K562 (cell line): Measurements from ENCODE around the gene IP6K3. TPM values are rescaled to one million over a fixed set of nuclear protein-coding genes. Genes with fewer than 3 reads are reported as not detected.

Experiments used
- ARID1B ChIP-seq: fragments of 450-650 bp; IDR thresholded peaks from 2 replicates; pipeline ENCODE4 v1.6.1; 2016; ENCODE audit warnings: antibody characterized with exemption, mild to moderate bottlenecking, inconsistent platforms
- CC2D1A ChIP-seq: fragments of 450-650 bp; IDR thresholded peaks from 2 replicates; pipeline ENCODE4 v1.6.1; 2017; ENCODE audit warnings: mild to moderate bottlenecking
- CEBPB ChIP-seq: fragments of 450-650 bp; IDR thresholded peaks from 2 replicates; pipeline ENCODE4 v1.6.1; 2016; ENCODE audit warnings: missing genetic modification characterization, missing compliant biosample characterization
- DPF2 ChIP-seq: fragments of 450-650 bp; IDR thresholded peaks from 2 replicates; pipeline ENCODE4 v1.6.1; 2016
- FOXM1 ChIP-seq, 2 experiments: fragments of 450-650 bp in 1 of 2; sonication (generic) in 1 of 2; formaldehyde crosslinking in 1 of 2; IDR thresholded peaks; 2 replicates each; pipeline versions ENCODE4 v1.6.1 to v1.9.0; 2017 to 2022; ENCODE audit warnings: low read depth in 2 of 2, mild to moderate bottlenecking in 2 of 2, missing genetic modification reagents in 1 of 2, moderate library complexity in 1 of 2
- HDAC1 ChIP-seq, 2 experiments: fragments of 450-650 bp; IDR thresholded peaks; 2 replicates each; pipeline ENCODE4 v1.6.1; 2016 to 2017; ENCODE audit warnings: inconsistent platforms in 1 of 2, mild to moderate bottlenecking in 1 of 2, moderate library complexity in 1 of 2
- MEF2D ChIP-seq: conservative IDR thresholded peaks from 2 replicates; pipeline ENCODE4 v1.6.1; 2016; ENCODE audit warnings: low read depth, missing genetic modification characterization, missing compliant biosample characterization
- VEZF1 ChIP-seq: fragments of 200-800 bp; sonication (Bioruptor generic); IDR thresholded peaks from 2 replicates; pipeline ENCODE4 v1.6.1; 2017; ENCODE audit warnings: missing genetic modification characterization, missing compliant biosample characterization
- ZFP30 ChIP-seq: fragments of 250-450 bp; sonication (Bioruptor Pico); IDR thresholded peaks from 2 replicates; pipeline ENCODE4 v1.8.0; 2022; ENCODE audit warnings: moderate library complexity, mild to moderate bottlenecking, inconsistent platforms, borderline replicate concordance
- ZNF274 ChIP-seq: IDR thresholded peaks from 2 replicates; pipeline ENCODE4 v1.6.1; 2011; ENCODE audit warnings: low read depth, mild to moderate bottlenecking, low read length, moderate library complexity, borderline replicate concordance
- ZNF830 ChIP-seq: fragments of 250-450 bp; sonication (Bioruptor Pico); IDR thresholded peaks from 2 replicates; pipeline ENCODE4 v1.5.0; 2021; ENCODE audit warnings: mild to moderate bottlenecking
- polyA plus RNA-seq, 8 experiments: library from polyadenylated mRNA; depleted of rRNA in 4 of 8; stranded (reverse) in 5 of 8; unstranded in 3 of 8; fragments of >200 nt; fragmentation: Nextera tagmentation in 2 of 8; fragmentation: Illumina TruSeq in 1 of 8; extraction: Ambion mirVana in 2 of 8; extraction: Trizol in 1 of 8; gene quantifications; 2 replicates each; pipeline versions ENCODE4 v1.2.1 to v1.2.3, GENCODE V29; 2011 to 2014; ENCODE audit warnings: inconsistent platforms in 1 of 8, missing spikeins in 1 of 8
- total RNA-seq, 7 experiments: library from RNA; depleted of rRNA in 6 of 7; stranded (reverse); fragments of >200 nt in 6 of 7; fragmentation: Illumina TruSeq in 2 of 7; extraction: Trizol in 2 of 7; gene quantifications; 2 replicates each; pipeline versions ENCODE4 v1.2.1 to v1.2.3, GENCODE V29; 2011 to 2021; ENCODE audit warnings: low replicate concordance in 1 of 7
- TF ChIP-seq, protein P1 (sequence below): fragments of 450-650 bp; IDR thresholded peaks from 2 replicates; pipeline ENCODE4 v1.6.1; 2018; ENCODE audit not compliant: partially characterized antibody
- TF ChIP-seq, protein P2 (sequence below): fragments of 450-650 bp; IDR thresholded peaks from 2 replicates; pipeline ENCODE4 v1.6.1; 2016; ENCODE audit warnings: low read depth
- TF ChIP-seq, protein P3 (sequence below): fragments of 450-650 bp; formaldehyde crosslinking; IDR thresholded peaks from 2 replicates; pipeline ENCODE4 v1.4.0; 2020; ENCODE audit warnings: mild to moderate bottlenecking, moderate library complexity

IP6K3 gene
- total and polyA plus RNA-seq, 9 of the 15 experiments (the other 6 are each of a cell fraction or from before 2014, with no cell fraction given), result not detected

GRCh38 chr6:33672808-33673207 is 73.9 kb downstream of the IP6K3 start (continued):
- TF ChIP-seq ZNF830 (no peak), DPF2 (peak; percentile 29; the same call in 1 of the 2 replicates), CC2D1A (no peak), ZNF274 (no peak), VEZF1 (CRISPR knock-in tag) (peak; percentile 24; the same call in 1 of the 2 replicates), MEF2D (tag) (no peak), ARID1B (peak; percentile 42; the same call in 1 of the 2 replicates), ZFP30 (no peak), CEBPB (tag) (no peak), FOXM1 (IDR thresholded peaks at IDR 0.05; ENCODE audit: low read depth) (no peak), FOXM1 (CRISPR knock-in tag; IDR thresholded peaks at IDR 0.05; ENCODE audit: low read depth) (no peak), HDAC1 (IDR thresholded peaks at IDR 0.05) (no peak)
- TF ChIP-seq, protein P1, sequence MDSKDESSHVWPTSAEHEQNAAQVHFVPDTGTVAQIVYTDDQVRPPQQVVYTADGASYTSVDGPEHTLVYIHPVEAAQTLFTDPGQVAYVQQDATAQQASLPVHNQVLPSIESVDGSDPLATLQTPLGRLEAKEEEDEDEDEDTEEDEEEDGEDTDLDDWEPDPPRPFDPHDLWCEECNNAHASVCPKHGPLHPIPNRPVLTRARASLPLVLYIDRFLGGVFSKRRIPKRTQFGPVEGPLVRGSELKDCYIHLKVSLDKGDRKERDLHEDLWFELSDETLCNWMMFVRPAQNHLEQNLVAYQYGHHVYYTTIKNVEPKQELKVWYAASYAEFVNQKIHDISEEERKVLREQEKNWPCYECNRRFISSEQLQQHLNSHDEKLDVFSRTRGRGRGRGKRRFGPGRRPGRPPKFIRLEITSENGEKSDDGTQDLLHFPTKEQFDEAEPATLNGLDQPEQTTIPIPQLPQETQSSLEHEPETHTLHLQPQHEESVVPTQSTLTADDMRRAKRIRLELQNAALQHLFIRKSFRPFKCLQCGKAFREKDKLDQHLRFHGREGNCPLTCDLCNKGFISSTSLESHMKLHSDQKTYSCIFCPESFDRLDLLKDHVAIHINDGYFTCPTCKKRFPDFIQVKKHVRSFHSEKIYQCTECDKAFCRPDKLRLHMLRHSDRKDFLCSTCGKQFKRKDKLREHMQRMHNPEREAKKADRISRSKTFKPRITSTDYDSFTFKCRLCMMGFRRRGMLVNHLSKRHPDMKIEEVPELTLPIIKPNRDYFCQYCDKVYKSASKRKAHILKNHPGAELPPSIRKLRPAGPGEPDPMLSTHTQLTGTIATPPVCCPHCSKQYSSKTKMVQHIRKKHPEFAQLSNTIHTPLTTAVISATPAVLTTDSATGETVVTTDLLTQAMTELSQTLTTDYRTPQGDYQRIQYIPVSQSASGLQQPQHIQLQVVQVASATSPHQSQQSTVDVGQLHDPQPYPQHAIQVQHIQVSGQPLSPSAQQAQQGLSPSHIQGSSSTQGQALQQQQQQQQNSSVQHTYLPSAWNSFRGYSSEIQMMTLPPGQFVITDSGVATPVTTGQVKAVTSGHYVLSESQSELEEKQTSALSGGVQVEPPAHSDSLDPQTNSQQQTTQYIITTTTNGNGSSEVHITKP, result no peak
- TF ChIP-seq, protein P2, sequence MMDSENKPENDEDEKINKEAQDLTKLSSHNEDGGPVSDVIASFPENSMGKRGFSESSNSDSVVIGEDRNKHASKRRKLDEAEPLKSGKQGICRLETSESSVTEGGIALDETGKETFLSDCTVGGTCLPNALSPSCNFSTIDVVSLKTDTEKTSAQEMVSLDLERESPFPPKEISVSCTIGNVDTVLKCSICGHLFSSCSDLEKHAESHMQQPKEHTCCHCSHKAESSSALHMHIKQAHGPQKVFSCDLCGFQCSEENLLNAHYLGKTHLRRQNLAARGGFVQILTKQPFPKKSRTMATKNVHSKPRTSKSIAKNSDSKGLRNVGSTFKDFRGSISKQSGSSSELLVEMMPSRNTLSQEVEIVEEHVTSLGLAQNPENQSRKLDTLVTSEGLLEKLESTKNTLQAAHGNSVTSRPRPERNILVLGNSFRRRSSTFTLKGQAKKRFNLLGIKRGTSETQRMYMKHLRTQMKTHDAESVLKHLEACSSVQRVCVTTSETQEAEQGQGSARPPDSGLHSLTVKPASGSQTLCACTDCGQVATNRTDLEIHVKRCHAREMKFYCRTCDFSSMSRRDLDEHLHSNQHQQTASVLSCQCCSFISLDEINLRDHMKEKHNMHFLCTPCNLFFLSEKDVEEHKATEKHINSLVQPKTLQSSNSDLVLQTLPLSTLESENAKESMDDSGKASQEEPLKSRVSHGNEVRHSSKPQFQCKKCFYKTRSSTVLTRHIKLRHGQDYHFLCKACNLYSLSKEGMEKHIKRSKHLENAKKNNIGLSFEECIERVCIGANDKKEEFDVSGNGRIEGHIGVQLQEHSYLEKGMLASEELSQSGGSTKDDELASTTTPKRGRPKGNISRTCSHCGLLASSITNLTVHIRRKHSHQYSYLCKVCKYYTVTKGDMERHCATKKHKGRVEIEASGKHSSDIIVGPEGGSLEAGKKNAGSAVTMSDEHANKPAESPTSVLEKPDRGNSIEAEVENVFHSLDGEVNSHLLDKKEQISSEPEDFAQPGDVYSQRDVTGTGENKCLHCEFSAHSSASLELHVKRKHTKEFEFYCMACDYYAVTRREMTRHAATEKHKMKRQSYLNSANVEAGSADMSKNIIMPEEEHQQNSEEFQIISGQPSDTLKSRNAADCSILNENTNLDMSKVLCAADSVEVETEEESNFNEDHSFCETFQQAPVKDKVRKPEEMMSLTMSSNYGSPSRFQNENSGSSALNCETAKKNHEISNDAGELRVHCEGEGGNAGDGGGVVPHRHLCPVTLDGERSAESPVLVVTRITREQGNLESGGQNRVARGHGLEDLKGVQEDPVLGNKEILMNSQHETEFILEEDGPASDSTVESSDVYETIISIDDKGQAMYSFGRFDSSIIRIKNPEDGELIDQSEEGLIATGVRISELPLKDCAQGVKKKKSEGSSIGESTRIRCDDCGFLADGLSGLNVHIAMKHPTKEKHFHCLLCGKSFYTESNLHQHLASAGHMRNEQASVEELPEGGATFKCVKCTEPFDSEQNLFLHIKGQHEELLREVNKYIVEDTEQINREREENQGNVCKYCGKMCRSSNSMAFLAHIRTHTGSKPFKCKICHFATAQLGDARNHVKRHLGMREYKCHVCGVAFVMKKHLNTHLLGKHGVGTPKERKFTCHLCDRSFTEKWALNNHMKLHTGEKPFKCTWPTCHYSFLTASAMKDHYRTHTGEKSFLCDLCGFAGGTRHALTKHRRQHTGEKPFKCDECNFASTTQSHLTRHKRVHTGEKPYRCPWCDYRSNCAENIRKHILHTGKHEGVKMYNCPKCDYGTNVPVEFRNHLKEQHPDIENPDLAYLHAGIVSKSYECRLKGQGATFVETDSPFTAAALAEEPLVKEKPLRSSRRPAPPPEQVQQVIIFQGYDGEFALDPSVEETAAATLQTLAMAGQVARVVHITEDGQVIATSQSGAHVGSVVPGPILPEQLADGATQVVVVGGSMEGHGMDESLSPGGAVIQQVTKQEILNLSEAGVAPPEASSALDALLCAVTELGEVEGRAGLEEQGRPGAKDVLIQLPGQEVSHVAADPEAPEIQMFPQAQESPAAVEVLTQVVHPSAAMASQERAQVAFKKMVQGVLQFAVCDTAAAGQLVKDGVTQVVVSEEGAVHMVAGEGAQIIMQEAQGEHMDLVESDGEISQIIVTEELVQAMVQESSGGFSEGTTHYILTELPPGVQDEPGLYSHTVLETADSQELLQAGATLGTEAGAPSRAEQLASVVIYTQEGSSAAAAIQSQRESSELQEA, result no peak
- TF ChIP-seq, protein P3, sequence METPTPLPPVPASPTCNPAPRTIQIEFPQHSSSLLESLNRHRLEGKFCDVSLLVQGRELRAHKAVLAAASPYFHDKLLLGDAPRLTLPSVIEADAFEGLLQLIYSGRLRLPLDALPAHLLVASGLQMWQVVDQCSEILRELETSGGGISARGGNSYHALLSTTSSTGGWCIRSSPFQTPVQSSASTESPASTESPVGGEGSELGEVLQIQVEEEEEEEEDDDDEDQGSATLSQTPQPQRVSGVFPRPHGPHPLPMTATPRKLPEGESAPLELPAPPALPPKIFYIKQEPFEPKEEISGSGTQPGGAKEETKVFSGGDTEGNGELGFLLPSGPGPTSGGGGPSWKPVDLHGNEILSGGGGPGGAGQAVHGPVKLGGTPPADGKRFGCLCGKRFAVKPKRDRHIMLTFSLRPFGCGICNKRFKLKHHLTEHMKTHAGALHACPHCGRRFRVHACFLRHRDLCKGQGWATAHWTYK, result no peak
